ENCODE data around the gene HERC2.
"Not testable (repeated sequence)": the region's sequence is repeated elsewhere in the genome, so short reads cannot be mapped to it uniquely, and the experiment has no call there.

HERC2 gene

GRCh38 chr15:28179270-28179669, 142.7 kb downstream of the HERC2 start:
- no peak for DNase-seq (ENCODE audit: low read depth in 2 of 2)

- DNase-seq (ENCODE audit: low read depth in 2 of 2): no peak
These were observed 143.3 kb downstream of the HERC2 start for GRCh38 chr15:28178727-28179126.

- no peak for DNase-seq (ENCODE audit: low read depth in 2 of 2)
These were observed 143.7 kb downstream of the HERC2 start for GRCh38 chr15:28178290-28178689.

DNA sequence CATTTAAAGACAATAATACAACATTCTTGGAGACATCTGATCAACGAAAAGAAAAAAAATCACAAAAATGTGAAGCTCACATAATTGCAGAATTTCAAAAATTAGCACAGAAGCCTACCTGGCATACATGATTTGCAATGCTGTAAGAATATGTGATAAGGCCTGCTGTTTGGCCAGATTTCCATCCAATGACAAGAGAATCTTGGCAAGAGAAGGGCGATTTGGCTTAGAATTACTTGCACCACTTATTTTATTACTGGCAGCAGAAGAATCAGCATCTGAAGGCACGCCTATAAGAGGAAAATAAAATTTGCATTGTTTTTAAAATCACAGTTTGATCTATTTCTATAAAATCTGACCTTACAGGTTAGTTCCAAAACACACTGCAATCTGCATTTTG, 152.6 kb downstream of the HERC2 start:
- DNase-seq (ENCODE audit: low read depth in 2 of 2): no peak

- DNase-seq (ENCODE audit: low read depth in 2 of 2): not testable (repeated sequence)
These were observed 153.4 kb downstream of the HERC2 start for GRCh38 chr15:28168405-28169121.

DNA sequence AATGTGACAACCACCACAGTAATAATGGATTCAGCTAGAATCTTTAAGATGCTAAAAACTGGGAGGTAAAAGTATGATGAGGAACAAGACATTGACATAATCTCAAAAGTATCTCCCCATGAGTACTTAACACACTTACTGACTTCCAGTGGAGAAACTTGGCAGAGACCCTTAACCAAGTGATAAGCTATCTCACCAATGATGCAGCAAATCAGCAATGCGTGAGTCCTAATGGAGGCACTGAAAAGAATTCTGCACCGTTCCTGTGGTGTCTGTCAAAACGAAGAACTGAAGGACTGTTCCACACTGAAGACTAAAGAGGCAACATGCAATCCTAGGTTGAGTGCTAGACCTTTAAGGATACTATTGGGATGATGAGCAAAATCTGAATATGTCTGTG, 154.9 kb downstream of the HERC2 start:
- DNase-seq (ENCODE audit: low read depth in 2 of 2): no peak

- no peak for DNase-seq (ENCODE audit: low read depth in 2 of 2)
These were observed 156.2 kb downstream of the HERC2 start for GRCh38 chr15:28165791-28166190.

- no peak for DNase-seq (ENCODE audit: low read depth in 2 of 2)
These were observed 157.1 kb downstream of the HERC2 start for GRCh38 chr15:28164876-28165275.

DNA sequence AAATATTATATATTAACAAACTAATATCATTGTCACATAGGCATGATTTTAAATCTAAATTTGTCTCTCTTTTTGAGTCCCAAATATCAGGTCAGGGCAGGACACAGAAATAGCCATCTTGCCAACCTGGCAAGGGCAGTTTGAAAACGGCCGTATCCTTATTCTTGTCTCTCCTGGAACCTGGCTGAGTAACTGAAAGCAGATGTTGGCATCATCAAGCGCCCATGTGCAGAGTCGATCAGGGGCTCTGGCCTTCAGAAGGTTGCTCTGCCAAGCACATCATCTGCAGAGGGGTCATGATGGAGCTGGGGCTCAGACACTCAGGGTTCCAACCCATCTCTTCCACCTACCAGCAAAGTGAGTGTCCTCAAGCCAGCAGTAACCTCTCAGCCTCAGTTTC, 167.7 kb downstream of the HERC2 start:
- no peak for DNase-seq (ENCODE audit: low read depth in 2 of 2)

- DNase-seq (ENCODE audit: low read depth in 2 of 2): no peak
These were observed 168.4 kb downstream of the HERC2 start for GRCh38 chr15:28153492-28154119.

- DNase-seq (ENCODE audit: low read depth in 2 of 2): not testable (repeated sequence)
These were observed 169.4 kb downstream of the HERC2 start for GRCh38 chr15:28152538-28152923.

DNA sequence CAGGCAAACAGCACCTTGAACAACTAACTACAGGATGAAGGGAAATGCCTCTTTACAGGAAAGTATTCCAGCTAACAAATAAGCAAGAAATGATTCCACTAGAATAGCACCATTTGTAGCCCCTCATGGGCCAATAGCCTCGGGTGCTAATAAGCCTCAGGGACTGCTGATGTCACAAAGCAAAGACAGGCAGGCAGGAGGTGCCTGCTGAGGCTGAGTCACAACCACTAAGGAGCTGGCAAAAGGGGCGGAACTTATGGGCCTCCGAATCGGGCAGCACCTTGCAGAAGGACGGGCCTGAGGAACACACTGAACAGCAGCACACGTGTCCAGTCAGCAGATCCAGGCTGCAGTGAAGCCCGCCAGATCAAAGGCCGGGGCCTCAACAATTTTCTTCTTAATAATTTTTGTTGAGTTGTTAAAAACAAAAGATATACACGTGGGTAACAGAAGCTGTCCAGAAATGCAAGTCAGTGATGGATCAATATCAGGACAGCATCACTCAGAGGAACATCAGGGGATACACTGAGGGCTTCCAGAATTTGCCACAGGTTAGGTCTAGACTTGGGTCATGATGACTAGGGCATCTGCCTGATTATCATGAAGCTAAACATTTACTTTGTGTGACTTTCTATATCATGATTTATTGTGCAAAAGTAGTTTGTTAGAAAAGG, 170.0 kb downstream of the HERC2 start:
- DNase-seq (ENCODE audit: low read depth in 2 of 2): not testable (repeated sequence)

DNA sequence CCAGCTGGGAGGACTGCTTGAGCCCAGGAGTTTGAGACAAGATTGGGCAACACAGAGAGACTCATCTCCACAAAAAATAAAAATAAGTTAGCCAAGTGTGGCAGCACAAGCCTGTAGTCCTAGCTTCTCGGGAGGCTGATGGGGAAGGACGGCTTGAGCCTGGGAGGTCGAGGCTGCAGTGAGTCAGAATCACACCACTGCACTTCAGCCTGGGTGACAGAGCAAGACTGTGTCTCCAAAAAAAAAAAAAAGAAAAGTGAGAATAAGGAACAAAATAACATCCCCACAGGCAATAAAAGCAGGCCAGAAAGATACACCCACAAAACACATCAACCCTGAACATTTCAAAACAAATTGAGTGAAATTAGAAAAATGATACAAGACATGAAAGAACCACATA, 174.2 kb downstream of the HERC2 start:
- no peak for DNase-seq (ENCODE audit: low read depth in 2 of 2)

DNA sequence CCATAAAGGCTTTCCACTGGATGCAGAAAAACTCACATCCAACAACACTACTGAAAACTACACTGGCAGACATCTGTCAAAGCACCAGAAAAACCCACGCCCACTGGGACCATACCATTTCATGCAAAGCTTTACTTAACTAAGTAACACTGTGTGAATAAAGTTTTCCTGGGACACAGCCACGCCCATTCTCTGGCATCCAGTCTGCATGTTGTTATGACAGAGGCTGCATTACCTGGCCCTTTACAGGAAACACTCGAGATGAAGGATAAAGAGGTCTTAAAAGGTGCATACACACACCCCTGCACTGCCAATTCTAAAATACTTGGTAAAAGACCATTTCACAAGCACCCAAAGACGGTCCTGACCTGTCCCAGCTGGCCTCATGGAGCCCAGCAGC, 176.6 kb downstream of the HERC2 start:
- DNase-seq (ENCODE audit: low read depth in 2 of 2): not testable (repeated sequence)

DNA sequence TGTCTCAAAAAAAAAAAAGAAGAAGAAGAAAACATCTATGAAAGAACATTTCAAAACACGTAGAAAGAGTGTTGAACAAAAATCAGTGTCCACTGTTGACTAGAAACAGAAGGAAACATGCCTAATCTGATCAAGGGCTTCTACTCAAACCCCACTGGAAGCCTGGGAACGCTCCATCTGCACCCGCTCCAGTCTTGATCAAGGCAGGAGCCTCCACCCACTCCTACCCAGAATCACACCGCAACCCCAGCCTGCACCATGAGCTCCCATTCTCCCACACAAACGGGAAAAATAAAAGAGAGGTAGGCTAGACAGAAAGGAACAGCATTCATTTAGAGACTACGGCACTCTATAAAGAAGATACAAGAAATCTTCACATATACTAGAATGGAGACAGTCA, 181.9 kb downstream of the HERC2 start:
- DNase-seq (ENCODE audit: low read depth in 2 of 2): no peak

GRCh38 chr15:28137408-28138039, 184.5 kb downstream of the HERC2 start:
- not testable (repeated sequence) for DNase-seq (ENCODE audit: low read depth in 2 of 2)

DNA sequence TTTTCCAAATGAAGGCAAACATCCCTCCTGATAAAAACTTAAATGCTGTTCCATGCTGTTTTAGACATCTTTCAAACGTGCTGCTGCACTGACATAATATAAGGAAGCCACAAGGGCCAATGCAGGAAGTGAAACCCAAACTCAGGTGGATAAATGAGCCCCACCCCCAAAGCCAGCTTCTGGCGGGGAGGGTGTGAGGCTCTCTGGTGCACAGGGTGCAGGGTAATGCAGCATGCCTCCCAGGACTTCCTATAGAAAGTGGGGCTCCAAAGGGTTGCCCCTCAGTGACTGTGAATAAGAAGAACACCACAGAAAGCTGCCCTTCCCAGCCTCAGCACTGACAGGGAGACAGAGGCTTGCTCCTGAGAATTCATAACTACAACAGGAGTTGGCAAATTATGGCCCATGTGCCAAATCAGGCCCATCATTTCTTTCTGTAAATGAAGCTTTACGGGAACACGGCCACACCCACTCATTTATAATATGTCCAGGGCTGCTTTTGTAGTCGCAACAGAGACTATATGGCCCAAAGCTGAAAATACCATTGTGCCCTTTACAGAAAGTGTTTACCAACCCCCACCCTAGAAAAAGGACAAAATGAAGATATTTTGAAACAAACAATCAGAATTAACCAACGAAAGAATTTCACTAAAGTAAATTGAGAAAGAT, 185.6 kb downstream of the HERC2 start:
- DNase-seq (ENCODE audit: low read depth in 2 of 2): not testable (repeated sequence)

DNA sequence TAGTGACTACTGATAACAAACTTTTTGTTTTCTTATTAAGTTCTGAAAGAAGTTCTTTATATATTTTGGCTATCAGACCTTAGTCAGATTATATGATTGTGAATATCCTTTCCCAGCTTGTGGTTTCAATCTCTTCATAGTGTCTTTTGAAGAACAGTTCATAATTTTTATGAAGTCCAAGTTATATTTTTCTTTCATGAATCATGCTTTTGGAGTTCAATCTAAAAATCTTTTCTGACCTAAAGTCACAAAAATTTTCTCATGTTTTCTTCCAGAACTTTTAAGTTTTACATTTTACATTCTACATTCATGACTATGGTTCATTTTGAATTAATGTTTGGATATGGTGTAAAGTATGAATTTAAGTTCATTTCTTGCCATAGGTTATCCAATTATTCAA, 188.7 kb downstream of the HERC2 start:
- no peak for DNase-seq (ENCODE audit: low read depth in 2 of 2)

DNA sequence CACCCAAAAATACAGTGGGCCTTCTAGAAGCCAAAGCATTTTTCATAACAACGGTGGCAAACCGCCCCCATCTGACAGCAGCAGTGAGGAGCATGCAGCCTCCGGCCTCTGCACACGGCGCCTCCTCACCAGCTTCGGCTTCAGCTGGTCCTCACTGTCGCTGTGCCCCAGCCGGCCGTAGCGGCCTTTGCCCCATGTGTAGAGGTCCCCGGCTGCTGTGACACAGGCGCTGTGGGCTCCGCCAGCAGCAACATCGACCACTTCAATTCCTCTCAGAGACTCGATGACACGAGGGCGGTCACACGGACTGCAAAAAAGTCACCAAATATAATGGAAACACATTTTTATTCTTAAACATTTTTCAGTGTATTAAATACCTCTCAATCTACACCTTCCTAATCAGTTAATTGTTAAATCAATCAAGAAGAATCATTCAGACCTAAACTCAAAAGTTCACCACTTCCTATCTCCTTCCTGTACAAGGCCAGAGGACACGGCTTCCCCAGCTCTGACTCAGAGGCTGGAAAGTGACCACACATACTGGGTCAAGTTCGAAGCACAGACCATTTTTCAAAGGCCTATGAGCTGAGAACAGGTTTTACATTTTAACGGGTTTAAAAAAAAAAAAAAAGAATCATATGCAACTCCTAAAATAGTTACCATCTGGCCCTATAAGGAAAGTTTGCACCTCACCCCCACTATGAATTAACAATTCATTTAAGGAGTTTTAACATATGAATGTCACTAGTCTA, 189.3 kb downstream of the HERC2 start:
- DNase-seq (ENCODE audit: low read depth in 2 of 2): no peak

GRCh38 chr15:28131946-28132345, 190.0 kb downstream of the HERC2 start:
- DNase-seq (ENCODE audit: low read depth in 2 of 2): no peak

GRCh38 chr15:28131400-28131799, 190.6 kb downstream of the HERC2 start:
- no peak for DNase-seq (ENCODE audit: low read depth in 2 of 2)

All from stimulated activated CD4-positive, alpha-beta T cell treated with anti-CD3 and anti-CD28 coated beads, Interleukin-4, amount 100 ng/mL, for 48 hours (primary cell).